HG03442 (cell line): ENCODE measurements around the gene PI4K2A.

Source experiments
- ATAC-seq: cut with Tn5 transposase; IDR thresholded peaks from one replicate; pipeline ENCODE4 v1.9.1; 2021; ENCODE audit warnings: mild to moderate bottlenecking, moderate library complexity; ENCODE audit not compliant: unreplicated experiment

PI4K2A gene

GRCh38 chr10:97723001-97723400 lies 82.5 kb downstream of the PI4K2A start:
- ATAC-seq, result no peak

- no peak for ATAC-seq
Observed at GRCh38 chr10:97724341-97724941, 84.0 kb downstream of the PI4K2A start.
